ENCODE data around the gene REEP1. TPM values are rescaled to one million over a fixed set of nuclear protein-coding genes. Genes with fewer than 3 reads are reported as not detected.

The REEP1 gene
- total RNA-seq, 4 donors from 2014 or later: 1.7 to 12.0 (median 3.6) TPM

- Histone ChIP-seq H3K9me3 (no peaks in the 10 kb centered on the region), H3K4me1 (peaks cover 0 to 8% (median 0%) of the 10 kb centered on the region in 4 donors), H3K27me3 (no peaks in the 10 kb centered on the region), H3K4me3 (no peak overlapping the region), H3K27ac (no peak overlapping the region), H3K36me3 (no peaks in the 10 kb centered on the region)
- no peak for DNase-seq
- TF ChIP-seq POLR2A (IDR thresholded peaks at IDR 0.05) (no peak), CTCF (IDR thresholded peaks at IDR 0.05) (no peak)
Measured at GRCh38 chr2:86323273-86324021, 14.0 kb downstream of the REEP1 start.

- no peaks in the 10 kb centered on the region for H3K9me3 ChIP-seq
- peak overlapping the region in 1 of 4 donors; percentile 6 for H3K4me3 ChIP-seq
- DNase-seq: peak in 1 of 3 donors; percentile 63
- peaks cover 0 to 8% (median 0%) of the 10 kb centered on the region in 4 donors for H3K4me1 ChIP-seq
- H3K36me3 ChIP-seq: no peaks in the 10 kb centered on the region
- H3K27me3 ChIP-seq: no peaks in the 10 kb centered on the region
- peak overlapping the region in 3 of 4 donors; percentile 19 to 80 (median 78) for H3K27ac ChIP-seq
- TF ChIP-seq CTCF (IDR thresholded peaks at IDR 0.05) (no peak), POLR2A (IDR thresholded peaks at IDR 0.05) (no peak)
Measured at GRCh38 chr2:86319700-86320580, 17.5 kb downstream of the REEP1 start.

GRCh38 chr2:86315084-86315483 lies 22.3 kb downstream of the REEP1 start:
- H3K9me3 ChIP-seq: no peaks in the 10 kb centered on the region
- no peak overlapping the region for H3K27ac ChIP-seq
- no peak for DNase-seq
- H3K4me1 ChIP-seq: no peaks in the 10 kb centered on the region
- TF ChIP-seq CTCF (IDR thresholded peaks at IDR 0.05) (no peak), POLR2A (IDR thresholded peaks at IDR 0.05) (no peak)
- no peaks in the 10 kb centered on the region for H3K27me3 ChIP-seq
- no peak overlapping the region for H3K4me3 ChIP-seq
- H3K36me3 ChIP-seq: no peaks in the 10 kb centered on the region

GRCh38 chr2:86314125-86314524 lies 23.3 kb downstream of the REEP1 start:
- no peak overlapping the region for H3K4me3 ChIP-seq
- H3K4me1 ChIP-seq: no peaks in the 10 kb centered on the region
- no peaks in the 10 kb centered on the region for H3K9me3 ChIP-seq
- no peak for DNase-seq
- no peaks in the 10 kb centered on the region for H3K27me3 ChIP-seq
- TF ChIP-seq POLR2A (IDR thresholded peaks at IDR 0.05): no peak
- TF ChIP-seq CTCF (IDR thresholded peaks at IDR 0.05): no peak
- H3K27ac ChIP-seq: no peak overlapping the region
- no peaks in the 10 kb centered on the region for H3K36me3 ChIP-seq

- Histone ChIP-seq H3K9me3 (no peaks in the 10 kb centered on the region), H3K4me1 (no peaks in the 10 kb centered on the region), H3K36me3 (no peaks in the 10 kb centered on the region), H3K27me3 (no peaks in the 10 kb centered on the region), H3K27ac (no peak overlapping the region), H3K4me3 (no peak overlapping the region)
- TF ChIP-seq CTCF (IDR thresholded peaks at IDR 0.05): no peak
- no peak for TF ChIP-seq POLR2A (IDR thresholded peaks at IDR 0.05)
- no peak for DNase-seq
Measured at GRCh38 chr2:86313341-86313740, 24.1 kb downstream of the REEP1 start.

Data from Peyer's patch (tissue), 4 donors.